ENCODE measurements around the gene OPALIN.

Gene OPALIN

DNA sequence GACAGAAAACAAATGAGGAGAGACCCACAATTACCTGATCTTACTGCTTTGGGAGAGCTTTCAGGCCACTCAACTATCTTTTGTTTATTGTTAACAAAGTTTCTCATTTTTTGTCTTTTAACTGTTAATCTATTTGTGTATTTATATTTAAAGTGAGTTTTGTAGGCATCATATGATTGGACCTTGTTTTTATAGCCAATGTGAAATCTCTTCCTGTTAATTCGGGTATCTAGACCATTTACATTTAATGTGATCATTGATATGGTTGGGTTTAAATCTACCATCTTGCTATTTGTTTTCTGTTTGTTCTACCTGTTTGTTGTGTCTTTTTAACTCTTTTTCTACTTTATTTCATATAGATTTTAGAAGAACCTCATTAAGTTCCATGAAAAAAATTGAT lies 12.5 kb downstream of the OPALIN start:
- Histone ChIP-seq H3K4me1 (ENCODE audit: control insufficient read depth, low read depth, low read length) (peaks cover 25% of the 10 kb centered on the region), H3K36me3 (ENCODE audit: control insufficient read depth, low read depth, low read length) (no peaks in the 10 kb centered on the region), H3K27me3 (ENCODE audit: control insufficient read depth, insufficient read depth, low read length) (peaks cover 5% of the 10 kb centered on the region)

DNA sequence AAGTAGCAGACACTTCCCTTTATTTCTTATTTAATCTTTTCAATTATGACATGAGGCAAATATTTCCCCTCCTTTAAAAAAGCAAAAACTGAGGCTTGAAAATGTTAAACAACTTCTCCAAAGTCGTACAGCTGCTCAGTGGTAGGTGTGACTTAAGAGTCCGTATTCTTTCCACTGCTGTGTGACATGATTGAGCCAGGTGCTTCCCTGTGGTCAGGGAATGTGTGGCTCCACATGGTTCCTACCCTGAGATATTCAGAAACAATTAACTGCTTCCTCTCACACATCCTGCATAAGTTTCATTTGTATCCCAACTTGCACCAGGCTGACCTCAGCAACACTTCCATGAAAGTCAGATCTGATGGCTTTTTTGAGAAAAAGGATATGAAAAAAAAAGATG lies 13.6 kb downstream of the OPALIN start:
- H3K9me3 ChIP-seq (ENCODE audit: control insufficient read depth, low read depth, low read length), result peaks cover 10% of the 10 kb centered on the region
- H3K9ac ChIP-seq (ENCODE audit: low read length), result no peak overlapping the region
- H3K4me1 ChIP-seq (ENCODE audit: control insufficient read depth, low read depth, low read length), result peaks cover 31% of the 10 kb centered on the region
- no peaks in the 10 kb centered on the region for H3K36me3 ChIP-seq (ENCODE audit: control insufficient read depth, low read depth, low read length)
- no peak overlapping the region for H3K4me3 ChIP-seq (ENCODE audit: low read length)
- peak overlapping the region; percentile 34 for H3K27ac ChIP-seq (ENCODE audit: low read length)
- H3K27me3 ChIP-seq (ENCODE audit: control insufficient read depth, insufficient read depth, low read length), result peaks cover 5% of the 10 kb centered on the region

More for the DNA sequence above, 12.5 kb downstream of the OPALIN start:
- Histone ChIP-seq H3K9ac (ENCODE audit: low read length) (no peak overlapping the region), H3K9me3 (ENCODE audit: control insufficient read depth, low read depth, low read length) (peaks cover 10% of the 10 kb centered on the region), H3K4me3 (ENCODE audit: low read length) (no peak overlapping the region), H3K27ac (ENCODE audit: low read length) (no peak overlapping the region)

DNA sequence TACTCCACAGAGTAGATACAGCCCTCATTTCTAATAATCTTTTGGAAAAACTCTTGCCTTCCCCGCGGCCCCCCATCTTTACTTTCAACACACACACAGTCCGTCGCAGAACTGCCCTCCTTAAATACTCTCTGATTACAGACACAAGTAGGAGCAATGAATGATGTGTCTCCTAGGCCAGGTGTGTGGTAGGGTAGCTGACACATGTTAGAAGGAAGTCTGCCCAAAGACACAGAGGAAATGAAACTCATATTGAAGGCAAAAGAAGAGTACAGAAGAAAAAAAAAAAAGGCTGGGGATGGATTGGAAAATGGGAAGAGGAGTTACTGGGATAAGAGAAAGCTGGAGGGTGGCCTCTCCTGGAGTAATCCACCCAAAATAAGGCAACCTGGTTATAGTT lies 14.6 kb downstream of the OPALIN start:
- Histone ChIP-seq H3K9me3 (ENCODE audit: control insufficient read depth, low read depth, low read length) (peaks cover 10% of the 10 kb centered on the region), H3K27ac (ENCODE audit: low read length) (no peak overlapping the region), H3K36me3 (ENCODE audit: control insufficient read depth, low read depth, low read length) (no peaks in the 10 kb centered on the region), H3K4me3 (ENCODE audit: low read length) (no peak overlapping the region), H3K9ac (ENCODE audit: low read length) (no peak overlapping the region), H3K4me1 (ENCODE audit: control insufficient read depth, low read depth, low read length) (peaks cover 36% of the 10 kb centered on the region), H3K27me3 (ENCODE audit: control insufficient read depth, insufficient read depth, low read length) (peaks cover 5% of the 10 kb centered on the region)

DNA sequence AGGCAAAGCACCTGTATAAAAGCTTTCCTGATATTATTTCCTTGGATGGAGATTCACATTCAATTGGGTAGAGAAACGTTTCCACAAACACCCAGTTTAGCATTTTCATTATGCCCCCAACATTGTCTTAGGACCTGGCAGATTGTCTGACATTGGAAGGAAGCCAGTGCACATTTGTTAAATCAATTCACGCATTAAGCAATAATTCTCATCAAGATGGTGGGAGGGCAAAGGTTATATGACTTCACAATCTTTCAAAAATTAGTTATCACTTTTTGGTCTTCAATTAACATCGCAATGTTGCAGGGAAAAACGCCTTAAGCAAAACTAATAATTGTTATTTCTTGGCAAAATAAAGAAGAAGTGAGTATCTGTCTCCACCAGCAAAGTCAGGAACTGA lies 16.4 kb downstream of the OPALIN start:
- Histone ChIP-seq H3K27ac (ENCODE audit: low read length) (no peak overlapping the region), H3K9me3 (ENCODE audit: control insufficient read depth, low read depth, low read length) (peaks cover 10% of the 10 kb centered on the region), H3K27me3 (ENCODE audit: control insufficient read depth, insufficient read depth, low read length) (peaks cover 5% of the 10 kb centered on the region), H3K36me3 (ENCODE audit: control insufficient read depth, low read depth, low read length) (no peaks in the 10 kb centered on the region), H3K4me1 (ENCODE audit: control insufficient read depth, low read depth, low read length) (peaks cover 36% of the 10 kb centered on the region), H3K4me3 (ENCODE audit: low read length) (no peak overlapping the region), H3K9ac (ENCODE audit: low read length) (no peak overlapping the region)

DNA sequence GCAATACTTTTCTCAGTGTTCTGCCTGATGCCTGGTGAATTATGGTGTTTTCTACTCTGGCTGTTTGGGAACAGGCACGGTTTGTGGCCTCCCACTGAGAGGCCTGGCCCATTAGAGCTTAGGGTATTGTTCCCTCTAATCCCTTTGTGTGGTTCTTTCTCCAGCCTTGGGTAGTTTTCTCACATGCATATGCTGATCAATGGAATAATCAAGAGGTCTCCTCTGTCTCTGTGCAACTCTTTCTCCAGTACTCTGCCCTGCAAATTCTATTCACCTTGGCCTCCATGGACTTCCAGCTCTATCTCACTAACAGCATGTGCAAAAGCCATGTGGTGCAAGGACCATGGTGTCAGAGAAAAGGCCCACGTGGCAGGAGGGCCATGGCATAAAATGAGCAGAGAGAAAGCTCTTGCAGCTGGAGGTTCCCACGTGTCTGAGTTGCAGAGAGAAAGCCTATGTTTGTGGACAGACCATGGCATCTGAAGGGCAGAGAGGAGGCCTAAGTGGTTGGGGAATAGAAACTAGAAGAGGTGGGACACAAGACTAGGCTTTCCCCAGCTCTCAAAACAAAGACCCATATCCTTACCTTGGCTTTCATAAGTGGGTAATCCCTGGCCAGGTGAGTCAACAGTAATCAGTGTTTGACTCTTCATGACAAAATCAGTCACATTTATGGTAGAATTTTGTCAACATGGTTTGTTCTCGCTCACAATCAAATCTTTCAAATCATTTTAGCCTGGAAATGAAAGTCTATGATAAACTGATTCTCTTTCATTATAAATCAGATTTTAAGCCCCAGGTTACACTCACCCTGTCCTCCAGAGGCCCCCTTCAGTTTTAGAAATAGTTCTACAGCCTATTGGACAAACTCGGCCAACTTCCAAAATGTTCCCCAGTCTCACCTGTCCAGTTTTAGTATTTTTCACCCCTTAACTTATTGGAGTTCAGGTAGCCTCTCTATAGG lies 17.3 kb downstream of the OPALIN start:
- H3K27ac ChIP-seq (ENCODE audit: low read length), result no peak overlapping the region
- no peaks in the 10 kb centered on the region for H3K36me3 ChIP-seq (ENCODE audit: control insufficient read depth, low read depth, low read length)
- peaks cover 36% of the 10 kb centered on the region for H3K4me1 ChIP-seq (ENCODE audit: control insufficient read depth, low read depth, low read length)
- peaks cover 5% of the 10 kb centered on the region for H3K27me3 ChIP-seq (ENCODE audit: control insufficient read depth, insufficient read depth, low read length)
- peaks cover 8% of the 10 kb centered on the region for H3K9me3 ChIP-seq (ENCODE audit: control insufficient read depth, low read depth, low read length)
- no peak overlapping the region for H3K9ac ChIP-seq (ENCODE audit: low read length)
- no peak overlapping the region for H3K4me3 ChIP-seq (ENCODE audit: low read length)

DNA sequence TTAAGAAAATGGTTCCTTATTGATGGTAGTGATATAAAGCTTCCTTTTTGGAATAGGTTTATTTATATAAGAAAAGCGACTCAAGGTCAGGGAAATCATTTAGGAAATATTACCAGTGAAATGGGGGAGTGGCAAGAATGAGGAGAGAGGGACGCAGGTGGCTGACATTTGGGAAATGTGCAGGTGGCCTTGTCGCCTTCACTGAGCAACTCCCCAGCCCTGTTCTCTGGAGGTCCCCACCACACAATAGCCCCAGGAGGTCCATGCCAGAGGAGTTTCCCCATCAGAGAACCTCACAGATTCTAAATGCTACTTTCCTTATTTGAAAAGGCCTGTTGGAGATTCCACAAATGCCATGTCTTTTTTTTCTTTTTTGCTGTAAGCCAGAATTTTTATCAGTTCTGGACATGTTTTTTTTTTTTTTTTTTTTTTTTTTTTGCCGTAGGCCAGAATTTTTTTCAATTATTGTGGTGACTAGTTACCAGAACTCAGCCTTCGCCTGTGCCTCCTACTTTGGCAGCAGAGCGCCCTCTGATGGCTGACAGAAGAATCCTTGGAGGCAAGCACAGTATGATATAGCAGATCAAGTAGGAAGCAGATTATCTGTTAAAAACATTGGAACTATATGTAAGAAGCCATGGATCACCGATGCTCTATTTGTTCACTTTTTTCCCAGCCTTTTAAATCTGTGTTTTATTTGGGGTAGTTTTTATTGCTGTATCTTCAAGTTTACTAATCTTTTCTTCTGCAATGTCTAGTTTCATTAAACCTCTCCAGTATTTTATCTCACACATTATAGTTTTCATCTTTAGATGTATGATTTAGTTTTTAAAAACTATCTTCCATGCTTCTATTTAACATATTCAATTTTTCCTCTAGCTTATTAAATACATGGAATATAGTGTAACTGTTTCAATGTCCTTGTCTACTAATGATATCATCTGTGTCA lies 18.6 kb downstream of the OPALIN start:
- Histone ChIP-seq H3K9ac (ENCODE audit: low read length) (no peak overlapping the region), H3K27me3 (ENCODE audit: control insufficient read depth, insufficient read depth, low read length) (peaks cover 5% of the 10 kb centered on the region), H3K4me3 (ENCODE audit: low read length) (no peak overlapping the region), H3K9me3 (ENCODE audit: control insufficient read depth, low read depth, low read length) (no peaks in the 10 kb centered on the region), H3K27ac (ENCODE audit: low read length) (no peak overlapping the region), H3K36me3 (ENCODE audit: control insufficient read depth, low read depth, low read length) (no peaks in the 10 kb centered on the region), H3K4me1 (ENCODE audit: control insufficient read depth, low read depth, low read length) (peaks cover 28% of the 10 kb centered on the region)

DNA sequence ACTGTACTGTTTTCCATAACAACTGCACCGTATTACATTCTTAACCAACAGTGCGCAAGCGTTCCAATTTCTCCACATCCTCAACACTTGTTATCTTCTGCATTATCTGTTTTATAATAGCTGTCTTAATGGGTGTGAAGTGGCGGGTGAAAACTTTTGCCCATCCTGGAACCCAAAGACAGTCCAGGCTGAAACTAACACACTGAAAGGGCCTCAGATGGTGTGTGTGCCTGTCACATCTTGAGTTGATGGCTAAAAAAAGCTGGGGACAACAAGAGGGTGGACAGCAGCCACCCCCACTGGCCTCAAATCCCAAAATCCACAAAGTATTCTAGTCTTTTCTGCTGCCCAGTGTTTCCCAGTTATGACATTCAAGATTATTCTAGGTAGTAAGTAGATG lies 19.4 kb downstream of the OPALIN start:
- no peaks in the 10 kb centered on the region for H3K9me3 ChIP-seq (ENCODE audit: control insufficient read depth, low read depth, low read length)
- H3K9ac ChIP-seq (ENCODE audit: low read length), result no peak overlapping the region
- no peak overlapping the region for H3K4me3 ChIP-seq (ENCODE audit: low read length)
- peaks cover 5% of the 10 kb centered on the region for H3K27me3 ChIP-seq (ENCODE audit: control insufficient read depth, insufficient read depth, low read length)
- H3K36me3 ChIP-seq (ENCODE audit: control insufficient read depth, low read depth, low read length), result no peaks in the 10 kb centered on the region
- peaks cover 22% of the 10 kb centered on the region for H3K4me1 ChIP-seq (ENCODE audit: control insufficient read depth, low read depth, low read length)
- H3K27ac ChIP-seq (ENCODE audit: low read length), result no peak overlapping the region

DNA sequence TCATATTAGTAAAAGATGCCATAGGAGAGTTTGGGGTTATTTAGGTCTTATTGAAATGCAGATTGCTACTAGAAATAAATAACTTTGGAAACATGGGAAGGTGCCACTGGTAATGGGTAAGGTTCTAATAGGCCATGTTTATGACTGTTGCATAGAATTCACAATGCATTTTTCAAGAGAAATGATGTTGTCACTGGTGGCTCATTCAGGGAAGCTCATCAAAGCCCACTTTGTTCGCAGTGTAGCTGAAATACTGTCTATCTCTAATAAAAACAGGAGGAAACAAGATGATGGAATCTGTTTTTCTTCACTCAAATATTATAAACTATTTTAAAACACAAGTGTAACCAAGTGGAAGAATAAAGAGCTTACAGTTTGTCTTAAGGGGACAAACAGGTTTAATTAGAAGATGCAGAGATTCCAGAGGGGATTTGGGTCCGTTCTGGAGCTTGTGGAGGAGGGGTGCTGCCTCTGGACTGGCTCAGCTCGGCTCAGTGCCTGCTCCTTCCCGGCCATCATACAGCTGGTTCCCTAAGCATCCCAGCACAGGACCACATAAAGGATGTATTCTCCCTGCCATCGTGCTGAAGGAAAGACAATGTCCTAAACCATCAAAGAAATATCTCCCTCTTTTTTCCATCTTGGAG lies 20.4 kb downstream of the OPALIN start:
- no peak overlapping the region for H3K4me3 ChIP-seq (ENCODE audit: low read length)
- no peak overlapping the region for H3K27ac ChIP-seq (ENCODE audit: low read length)
- no peak overlapping the region for H3K9ac ChIP-seq (ENCODE audit: low read length)
- H3K36me3 ChIP-seq (ENCODE audit: control insufficient read depth, low read depth, low read length), result no peaks in the 10 kb centered on the region
- peaks cover 22% of the 10 kb centered on the region for H3K4me1 ChIP-seq (ENCODE audit: control insufficient read depth, low read depth, low read length)
- no peaks in the 10 kb centered on the region for H3K9me3 ChIP-seq (ENCODE audit: control insufficient read depth, low read depth, low read length)
- peaks cover 5% of the 10 kb centered on the region for H3K27me3 ChIP-seq (ENCODE audit: control insufficient read depth, insufficient read depth, low read length)

DNA sequence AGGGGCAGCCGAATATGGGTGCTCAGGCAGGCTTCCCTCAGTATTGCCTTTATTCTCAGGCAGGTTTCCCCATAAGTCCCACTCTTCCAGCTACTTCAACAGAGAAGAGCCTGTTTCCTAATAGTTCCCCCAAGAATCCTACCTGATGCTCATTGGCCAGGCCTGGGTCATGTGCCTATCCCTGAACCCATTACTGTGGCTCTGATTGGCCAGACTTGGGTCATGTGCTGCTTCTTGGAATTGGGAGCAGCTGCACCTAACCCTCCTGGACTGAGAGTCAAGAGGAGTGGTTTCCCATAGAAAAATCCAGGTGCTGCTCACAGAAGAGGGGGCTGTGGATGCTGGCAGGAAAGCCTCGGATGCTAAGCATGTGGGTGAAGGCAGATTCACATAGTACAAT lies 21.7 kb downstream of the OPALIN start:
- H3K27ac ChIP-seq (ENCODE audit: low read length), result no peak overlapping the region
- H3K4me3 ChIP-seq (ENCODE audit: low read length), result no peak overlapping the region
- H3K9me3 ChIP-seq (ENCODE audit: control insufficient read depth, low read depth, low read length), result no peaks in the 10 kb centered on the region
- peaks cover 22% of the 10 kb centered on the region for H3K4me1 ChIP-seq (ENCODE audit: control insufficient read depth, low read depth, low read length)
- H3K36me3 ChIP-seq (ENCODE audit: control insufficient read depth, low read depth, low read length), result no peaks in the 10 kb centered on the region
- no peaks in the 10 kb centered on the region for H3K27me3 ChIP-seq (ENCODE audit: control insufficient read depth, insufficient read depth, low read length)
- no peak overlapping the region for H3K9ac ChIP-seq (ENCODE audit: low read length)

DNA sequence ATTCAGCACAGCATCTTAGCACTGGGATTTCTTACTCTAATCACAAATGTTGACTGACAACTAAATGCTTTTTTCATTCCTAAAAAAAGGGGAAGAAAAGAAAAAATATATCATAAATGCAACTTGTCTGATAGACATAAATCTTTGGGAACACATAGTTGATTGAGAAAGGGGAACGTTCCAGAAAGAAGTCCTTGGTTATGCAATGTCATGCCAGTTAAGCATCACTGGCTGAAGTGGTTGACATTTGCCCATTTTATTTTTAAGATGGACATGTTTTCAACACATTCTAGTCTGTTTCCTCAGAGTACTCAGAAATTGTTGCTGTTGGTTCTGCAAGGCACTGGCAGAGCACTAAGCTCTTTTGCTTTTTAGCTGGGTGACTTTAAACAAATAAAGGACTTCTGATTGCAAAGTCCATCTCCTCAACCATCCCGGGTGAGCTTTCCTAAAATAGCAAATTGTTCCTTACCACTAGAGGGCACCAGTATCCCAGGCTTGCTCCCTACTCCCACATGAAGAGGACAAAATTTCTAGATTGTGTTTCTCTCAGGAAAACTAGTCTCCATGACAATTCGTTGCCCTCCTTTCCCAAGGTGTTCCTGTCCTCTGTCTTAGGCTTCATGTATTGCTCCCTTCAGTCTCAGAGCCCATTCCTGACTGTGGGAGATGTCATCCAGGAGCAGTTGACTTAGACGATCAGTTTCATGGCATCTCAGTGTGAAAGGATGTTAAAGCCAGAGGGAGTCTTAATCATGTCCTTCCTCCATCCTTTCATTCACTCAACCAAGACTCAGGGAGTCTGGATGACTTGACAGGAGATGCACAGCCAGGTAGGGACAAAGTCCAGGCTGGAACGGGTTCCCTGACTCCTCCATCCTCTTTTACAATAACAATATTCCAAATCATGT lies 23.9 kb downstream of the OPALIN start:
- peaks cover 5% of the 10 kb centered on the region for H3K4me1 ChIP-seq (ENCODE audit: control insufficient read depth, low read depth, low read length)
- H3K27ac ChIP-seq (ENCODE audit: low read length), result no peak overlapping the region
- no peaks in the 10 kb centered on the region for H3K36me3 ChIP-seq (ENCODE audit: control insufficient read depth, low read depth, low read length)

More for the DNA sequence above, 23.9 kb downstream of the OPALIN start:
- Histone ChIP-seq H3K27me3 (ENCODE audit: control insufficient read depth, insufficient read depth, low read length) (no peaks in the 10 kb centered on the region), H3K4me3 (ENCODE audit: low read length) (no peak overlapping the region), H3K9ac (ENCODE audit: low read length) (no peak overlapping the region), H3K9me3 (ENCODE audit: control insufficient read depth, low read depth, low read length) (no peaks in the 10 kb centered on the region)

All from iPS-18a (cell line).